ENCODE results near the gene BCL2L13. TPM values are rescaled to one million over a fixed set of nuclear protein-coding genes. Genes with fewer than 3 reads are reported as not detected.
"Not testable (repeated sequence)": the region's sequence is repeated elsewhere in the genome, so short reads cannot be mapped to it uniquely, and the experiment has no call there.

The BCL2L13 gene
- total and polyA plus RNA-seq, 8 donors: 30.5 to 38.9 (median 34.6) TPM

DNA sequence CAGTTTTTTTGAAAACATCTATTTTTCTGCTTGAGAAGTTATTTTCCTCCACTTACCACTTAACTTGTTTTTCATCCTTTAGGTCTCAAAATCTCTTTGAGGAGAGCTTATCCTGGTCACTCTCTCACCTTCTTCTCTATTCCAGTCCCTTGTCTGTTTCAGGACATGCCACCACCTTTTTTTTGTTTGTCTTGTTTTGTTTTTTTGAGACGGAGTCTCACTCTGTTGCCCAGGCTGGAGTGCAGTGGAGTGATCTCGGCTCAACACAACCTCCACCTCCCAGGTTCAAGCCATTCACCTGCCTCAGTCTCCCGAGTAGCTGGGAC is 4.6 kb upstream of the BCL2L13 start:
- TF ChIP-seq, protein P1, sequence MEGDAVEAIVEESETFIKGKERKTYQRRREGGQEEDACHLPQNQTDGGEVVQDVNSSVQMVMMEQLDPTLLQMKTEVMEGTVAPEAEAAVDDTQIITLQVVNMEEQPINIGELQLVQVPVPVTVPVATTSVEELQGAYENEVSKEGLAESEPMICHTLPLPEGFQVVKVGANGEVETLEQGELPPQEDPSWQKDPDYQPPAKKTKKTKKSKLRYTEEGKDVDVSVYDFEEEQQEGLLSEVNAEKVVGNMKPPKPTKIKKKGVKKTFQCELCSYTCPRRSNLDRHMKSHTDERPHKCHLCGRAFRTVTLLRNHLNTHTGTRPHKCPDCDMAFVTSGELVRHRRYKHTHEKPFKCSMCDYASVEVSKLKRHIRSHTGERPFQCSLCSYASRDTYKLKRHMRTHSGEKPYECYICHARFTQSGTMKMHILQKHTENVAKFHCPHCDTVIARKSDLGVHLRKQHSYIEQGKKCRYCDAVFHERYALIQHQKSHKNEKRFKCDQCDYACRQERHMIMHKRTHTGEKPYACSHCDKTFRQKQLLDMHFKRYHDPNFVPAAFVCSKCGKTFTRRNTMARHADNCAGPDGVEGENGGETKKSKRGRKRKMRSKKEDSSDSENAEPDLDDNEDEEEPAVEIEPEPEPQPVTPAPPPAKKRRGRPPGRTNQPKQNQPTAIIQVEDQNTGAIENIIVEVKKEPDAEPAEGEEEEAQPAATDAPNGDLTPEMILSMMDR (IDR thresholded peaks at IDR 0.05): no peak
- Histone ChIP-seq H3K4me3 (no peak overlapping the region), H3K4me1 (peaks cover 0 to 24% of the 10 kb centered on the region in 2 donors), H3K27ac (no peak overlapping the region), H3K36me3 (no peaks in the 10 kb centered on the region), H3K9me3 (no peaks in the 10 kb centered on the region), H3K27me3 (no peaks in the 10 kb centered on the region)
- intact Hi-C loops (cut with DNase I): no loop called here
- no peak for DNase-seq
- no peak for ATAC-seq

GRCh38 chr22:17634696-17635095 is 3.9 kb upstream of the BCL2L13 start:
- H3K4me3 ChIP-seq: no peak overlapping the region
- no peaks in the 10 kb centered on the region for H3K9me3 ChIP-seq
- DNase-seq (no peak), ATAC-seq (no peak)
- peaks cover 0 to 24% of the 10 kb centered on the region in 2 donors for H3K4me1 ChIP-seq
- no peak overlapping the region for H3K27ac ChIP-seq
- no peaks in the 10 kb centered on the region for H3K27me3 ChIP-seq
- intact Hi-C loops (cut with DNase I): no loop called here
- H3K36me3 ChIP-seq: no peaks in the 10 kb centered on the region
- TF ChIP-seq, protein P1 (IDR thresholded peaks at IDR 0.05): no peak

- H3K9me3 ChIP-seq; H3K36me3 ChIP-seq; intact Hi-C loops (cut with DNase I); H3K27ac ChIP-seq; H3K4me3 ChIP-seq; ATAC-seq; DNase-seq; H3K27me3 ChIP-seq: not testable (repeated sequence)
- peaks cover 4 to 39% of the 10 kb centered on the region in 2 donors for H3K4me1 ChIP-seq
Observed at GRCh38 chr22:17636850-17637249, 1.7 kb upstream of the BCL2L13 start.

GRCh38 chr22:17637490-17638181 is 921 bp upstream of the BCL2L13 start:
- TF ChIP-seq, protein P1 (IDR thresholded peaks at IDR 0.05): no peak
- peaks cover 4 to 43% of the 10 kb centered on the region in 2 donors for H3K4me1 ChIP-seq
- H3K27me3 ChIP-seq: no peaks in the 10 kb centered on the region
- H3K9me3 ChIP-seq: no peaks in the 10 kb centered on the region
- intact Hi-C loops (cut with DNase I): no loop called here
- DNase-seq: no peak
- no peak for ATAC-seq
- no peaks in the 10 kb centered on the region for H3K36me3 ChIP-seq
- H3K27ac ChIP-seq: peak overlapping the region; percentile 99
- peak overlapping the region; percentile 66 to 82 for H3K4me3 ChIP-seq

DNA sequence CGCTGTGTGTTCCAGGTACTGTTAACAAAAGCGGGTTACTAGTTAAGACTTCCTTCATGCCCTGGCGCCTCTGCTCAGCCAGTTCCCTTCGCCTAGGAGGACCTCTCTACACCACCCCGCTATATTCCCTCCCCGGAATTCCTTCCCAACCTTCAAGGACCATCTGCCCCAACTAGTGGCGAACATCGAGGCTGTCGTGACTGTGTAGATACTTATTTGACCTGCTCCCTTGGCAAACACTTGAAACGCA is 450 bp upstream of the BCL2L13 start:
- Histone ChIP-seq H3K27ac (peak overlapping the region; percentile 99), H3K36me3 (no peaks in the 10 kb centered on the region), H3K27me3 (no peaks in the 10 kb centered on the region), H3K4me3 (peak overlapping the region; percentile 66 to 82), H3K4me1 (peaks cover 4 to 48% of the 10 kb centered on the region in 2 donors), H3K9me3 (no peaks in the 10 kb centered on the region)
- intact Hi-C loops (cut with DNase I): no loop called here
- ATAC-seq (peak; percentile 63), DNase-seq (no peak)
- TF ChIP-seq, protein P1 (IDR thresholded peaks at IDR 0.05): no peak

GRCh38 chr22:17639247-17639741 is 737 bp downstream of the BCL2L13 start:
- ATAC-seq: peak; percentile 58
- Histone ChIP-seq H3K27ac (peak overlapping the region; percentile 99), H3K4me1 (peaks cover 4 to 50% of the 10 kb centered on the region in 2 donors), H3K36me3 (no peaks in the 10 kb centered on the region), H3K27me3 (no peaks in the 10 kb centered on the region), H3K4me3 (peak overlapping the region; percentile 66 to 82), H3K9me3 (no peaks in the 10 kb centered on the region)
- TF ChIP-seq, protein P1 (IDR thresholded peaks at IDR 0.05): no peak
- DNase-seq: peak in 2 of 4 donors; percentile 49 to 78
- intact Hi-C loops (cut with DNase I): no loop called here
